GM18951 (cell line): Measurements from ENCODE around the gene VGLL3.
"Not testable (repeated sequence)": the region's sequence is repeated elsewhere in the genome, so short reads cannot be mapped to it uniquely, and the experiment has no call there.

Source experiments
- POLR2A ChIP-seq: IDR thresholded peaks from 4 replicates; pipeline ENCODE4 v1.6.1; 2011; ENCODE audit warnings: mild to moderate bottlenecking; ENCODE audit not compliant: insufficient read length, insufficient read depth; ENCODE audit errors: extremely low read depth
- in situ Hi-C: fragments of 300-500 bp; cut with MboI; formaldehyde crosslinking; loops from one replicate; pipeline ENCODE4 v1.12.0; 2022; ENCODE audit warnings: low sequenced_read_pairs, mixed read lengths, inconsistent platforms; ENCODE audit not compliant: unreplicated experiment

Gene VGLL3

GRCh38 chr3:86982883-86983282, 8.1 kb downstream of the VGLL3 start:
- no peak for TF ChIP-seq POLR2A
- in situ Hi-C loops: no loop called here

- in situ Hi-C loops: no loop called here
- no peak for TF ChIP-seq POLR2A
These were observed 12.8 kb downstream of the VGLL3 start for GRCh38 chr3:86978111-86978551.

GRCh38 chr3:86976219-86976618, 14.7 kb downstream of the VGLL3 start:
- in situ Hi-C loops: no loop called here
- TF ChIP-seq POLR2A: no peak

- in situ Hi-C loops: not testable (repeated sequence)
These were observed 16.8 kb downstream of the VGLL3 start for GRCh38 chr3:86974177-86974576.

- in situ Hi-C loops: no loop called here
- TF ChIP-seq POLR2A: no peak
These were observed 17.5 kb downstream of the VGLL3 start for GRCh38 chr3:86973440-86973839.

GRCh38 chr3:86969500-86970189, 21.3 kb downstream of the VGLL3 start:
- TF ChIP-seq POLR2A: no peak
- in situ Hi-C loops: no loop called here

GRCh38 chr3:86968244-86968932, 22.6 kb downstream of the VGLL3 start:
- in situ Hi-C loops: no loop called here

GRCh38 chr3:86967062-86967461, 23.9 kb downstream of the VGLL3 start:
- TF ChIP-seq POLR2A: no peak
- in situ Hi-C loops: no loop called here

More at GRCh38 chr3:86968244-86968932, 22.6 kb downstream of the VGLL3 start:
- TF ChIP-seq POLR2A: no peak

- in situ Hi-C loops: no loop called here
- TF ChIP-seq POLR2A: no peak
These were observed 25.8 kb downstream of the VGLL3 start for GRCh38 chr3:86965166-86965565.

- in situ Hi-C loops: no loop called here
- no peak for TF ChIP-seq POLR2A
These were observed 27.3 kb downstream of the VGLL3 start for GRCh38 chr3:86963611-86964010.

GRCh38 chr3:86961297-86961696, 29.7 kb downstream of the VGLL3 start:
- in situ Hi-C loops: no loop called here
- no peak for TF ChIP-seq POLR2A

- in situ Hi-C loops: no loop called here
- no peak for TF ChIP-seq POLR2A
These were observed 30.4 kb downstream of the VGLL3 start for GRCh38 chr3:86960550-86960949.

- in situ Hi-C loops: no loop called here
These were observed 32.4 kb downstream of the VGLL3 start for GRCh38 chr3:86958534-86958933.

GRCh38 chr3:86954747-86955146, 36.2 kb downstream of the VGLL3 start:
- in situ Hi-C loops: no loop called here
- TF ChIP-seq POLR2A: no peak

More at GRCh38 chr3:86958534-86958933, 32.4 kb downstream of the VGLL3 start:
- TF ChIP-seq POLR2A: no peak
